ENCODE data around the gene DCC.

DNA sequence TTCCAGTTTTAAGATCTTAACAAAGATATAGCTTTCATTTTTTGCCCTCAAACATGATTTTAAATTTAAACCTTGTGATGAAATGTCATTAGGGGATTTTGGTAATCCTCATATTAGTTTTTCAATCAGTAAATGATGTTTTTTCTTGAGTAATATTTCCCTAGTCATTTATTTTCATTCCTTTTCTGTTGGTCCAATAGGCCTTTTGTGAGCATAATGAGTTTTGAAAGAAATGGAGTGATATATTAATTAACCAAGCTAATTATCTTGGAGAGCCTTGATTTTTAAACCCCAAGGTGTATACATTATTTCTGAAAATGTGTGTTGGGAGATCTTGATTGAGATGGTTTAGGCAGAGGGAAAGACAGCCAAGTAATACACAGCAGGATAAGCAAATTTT is 46.3 kb downstream of the DCC start:
- TF ChIP-seq, protein P1, sequence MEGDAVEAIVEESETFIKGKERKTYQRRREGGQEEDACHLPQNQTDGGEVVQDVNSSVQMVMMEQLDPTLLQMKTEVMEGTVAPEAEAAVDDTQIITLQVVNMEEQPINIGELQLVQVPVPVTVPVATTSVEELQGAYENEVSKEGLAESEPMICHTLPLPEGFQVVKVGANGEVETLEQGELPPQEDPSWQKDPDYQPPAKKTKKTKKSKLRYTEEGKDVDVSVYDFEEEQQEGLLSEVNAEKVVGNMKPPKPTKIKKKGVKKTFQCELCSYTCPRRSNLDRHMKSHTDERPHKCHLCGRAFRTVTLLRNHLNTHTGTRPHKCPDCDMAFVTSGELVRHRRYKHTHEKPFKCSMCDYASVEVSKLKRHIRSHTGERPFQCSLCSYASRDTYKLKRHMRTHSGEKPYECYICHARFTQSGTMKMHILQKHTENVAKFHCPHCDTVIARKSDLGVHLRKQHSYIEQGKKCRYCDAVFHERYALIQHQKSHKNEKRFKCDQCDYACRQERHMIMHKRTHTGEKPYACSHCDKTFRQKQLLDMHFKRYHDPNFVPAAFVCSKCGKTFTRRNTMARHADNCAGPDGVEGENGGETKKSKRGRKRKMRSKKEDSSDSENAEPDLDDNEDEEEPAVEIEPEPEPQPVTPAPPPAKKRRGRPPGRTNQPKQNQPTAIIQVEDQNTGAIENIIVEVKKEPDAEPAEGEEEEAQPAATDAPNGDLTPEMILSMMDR (IDR thresholded peaks at IDR 0.05) = no peak
- TF ChIP-seq POLR2A (IDR thresholded peaks at IDR 0.05) = no peak

Measured in upper lobe of left lung (tissue), 4 donors.